IPS-18a (cell line): ENCODE data around the gene TMEM245.
"Not testable (repeated sequence)": the region's sequence is repeated elsewhere in the genome, so short reads cannot be mapped to it uniquely, and the experiment has no call there.

Experiments
- H3K27ac ChIP-seq: one replicate; pipeline ENCODE4 v1.5.1; 2013; ENCODE audit warnings: low read length
- H3K27me3 ChIP-seq: one replicate; pipeline ENCODE4 v1.6.1; 2013; ENCODE audit warnings: mild to moderate bottlenecking, low read length; ENCODE audit not compliant: control insufficient read depth, insufficient read depth
- H3K36me3 ChIP-seq: one replicate; pipeline ENCODE4 v1.6.1; 2013; ENCODE audit warnings: low read depth, low read length; ENCODE audit not compliant: control insufficient read depth
- H3K4me1 ChIP-seq: one replicate; pipeline ENCODE4 v1.6.1; 2013; ENCODE audit warnings: low read depth, low read length; ENCODE audit not compliant: control insufficient read depth
- H3K4me3 ChIP-seq: one replicate; pipeline ENCODE4 v1.5.1; 2013; ENCODE audit warnings: low read length
- H3K9ac ChIP-seq: one replicate; pipeline ENCODE4 v1.6.1; 2013; ENCODE audit warnings: mild to moderate bottlenecking, low read length, moderate library complexity
- H3K9me3 ChIP-seq: one replicate; pipeline ENCODE4 v1.6.1; 2013; ENCODE audit warnings: low read depth, low read length; ENCODE audit not compliant: control insufficient read depth

The TMEM245 gene

DNA sequence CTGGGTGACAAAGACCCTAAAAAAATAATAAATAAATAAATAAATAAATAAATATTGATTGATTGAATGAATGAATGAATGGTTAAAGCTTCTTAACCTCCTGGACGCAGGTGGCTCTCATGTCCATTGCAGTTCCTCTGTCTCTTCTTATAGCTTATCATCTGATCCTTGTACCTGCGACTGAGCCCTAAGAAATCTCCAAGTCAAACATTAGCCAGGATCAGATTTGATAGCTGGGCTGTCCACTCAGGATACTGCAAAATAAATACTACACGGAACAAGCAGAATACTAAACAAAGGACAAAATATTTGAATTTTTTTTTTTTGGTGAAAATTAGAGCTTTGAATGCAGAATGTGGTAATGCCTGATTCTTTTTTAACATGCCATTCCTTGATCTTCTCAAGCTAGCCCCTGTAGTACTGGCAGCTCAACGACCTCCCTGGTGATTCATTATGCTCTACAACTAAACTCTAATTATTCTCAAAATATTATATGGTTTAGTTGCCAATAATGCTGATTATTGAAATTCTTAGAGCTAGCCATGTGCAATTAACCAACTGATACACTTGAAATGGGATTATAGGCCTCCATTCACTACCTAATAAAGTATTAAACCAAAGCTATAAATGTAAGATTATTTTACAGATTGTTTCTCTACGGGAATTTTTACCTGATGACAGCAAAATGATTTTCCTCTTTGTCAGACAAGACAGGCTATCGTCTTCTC is 9.9 kb upstream of the TMEM245 start:
- Histone ChIP-seq H3K27ac (no peak overlapping the region), H3K9ac (no peak overlapping the region), H3K4me1 (no peaks in the 10 kb centered on the region), H3K9me3 (no peaks in the 10 kb centered on the region), H3K4me3 (no peak overlapping the region), H3K36me3 (no peaks in the 10 kb centered on the region), H3K27me3 (no peaks in the 10 kb centered on the region)

DNA sequence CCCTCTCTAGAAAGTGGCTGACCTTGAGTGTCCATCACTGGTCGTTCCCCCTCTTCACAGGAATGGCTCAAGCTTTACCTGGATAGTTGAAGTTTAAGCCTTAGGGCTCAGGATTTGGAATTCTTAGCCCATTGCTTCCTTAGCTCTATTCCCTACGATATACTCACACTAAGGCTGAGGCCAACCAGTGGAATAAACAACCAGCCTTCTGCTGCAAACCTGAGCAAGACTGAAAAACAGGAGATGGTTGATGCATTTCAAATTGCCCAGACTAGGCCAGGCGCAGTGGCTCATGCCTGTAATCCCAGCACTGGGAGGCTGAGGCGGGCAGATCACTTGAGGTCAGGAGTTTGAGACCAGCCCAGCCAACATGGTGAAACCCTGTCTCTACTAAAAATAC is 6.9 kb upstream of the TMEM245 start:
- H3K4me3 ChIP-seq, H3K27ac ChIP-seq, H3K27me3 ChIP-seq, H3K36me3 ChIP-seq, H3K9me3 ChIP-seq, H3K9ac ChIP-seq, H3K4me1 ChIP-seq: not testable (repeated sequence)

DNA sequence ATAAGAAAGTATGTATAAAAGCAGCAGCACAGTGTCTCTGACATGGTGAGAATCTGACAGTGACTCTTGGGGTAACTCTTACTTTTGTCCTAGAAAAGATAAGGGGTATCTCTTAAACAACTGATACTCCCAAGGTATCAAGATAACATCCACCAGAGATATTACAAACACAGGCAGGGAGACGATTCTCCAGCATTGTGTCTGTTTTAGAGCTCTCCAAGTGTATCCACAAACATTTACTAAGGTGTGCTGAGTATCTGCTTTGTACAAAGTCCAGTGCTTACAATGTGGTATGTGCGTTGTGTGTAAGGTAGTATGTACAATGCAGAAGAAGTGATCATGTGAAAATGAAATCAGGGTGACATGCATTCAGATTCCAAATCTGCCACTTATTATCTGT is 4.4 kb upstream of the TMEM245 start:
- H3K9ac ChIP-seq, result no peak overlapping the region
- H3K4me3 ChIP-seq, result no peak overlapping the region
- H3K27me3 ChIP-seq, result no peaks in the 10 kb centered on the region
- no peaks in the 10 kb centered on the region for H3K36me3 ChIP-seq
- no peak overlapping the region for H3K27ac ChIP-seq
- peaks cover 14% of the 10 kb centered on the region for H3K4me1 ChIP-seq
- H3K9me3 ChIP-seq, result no peaks in the 10 kb centered on the region

DNA sequence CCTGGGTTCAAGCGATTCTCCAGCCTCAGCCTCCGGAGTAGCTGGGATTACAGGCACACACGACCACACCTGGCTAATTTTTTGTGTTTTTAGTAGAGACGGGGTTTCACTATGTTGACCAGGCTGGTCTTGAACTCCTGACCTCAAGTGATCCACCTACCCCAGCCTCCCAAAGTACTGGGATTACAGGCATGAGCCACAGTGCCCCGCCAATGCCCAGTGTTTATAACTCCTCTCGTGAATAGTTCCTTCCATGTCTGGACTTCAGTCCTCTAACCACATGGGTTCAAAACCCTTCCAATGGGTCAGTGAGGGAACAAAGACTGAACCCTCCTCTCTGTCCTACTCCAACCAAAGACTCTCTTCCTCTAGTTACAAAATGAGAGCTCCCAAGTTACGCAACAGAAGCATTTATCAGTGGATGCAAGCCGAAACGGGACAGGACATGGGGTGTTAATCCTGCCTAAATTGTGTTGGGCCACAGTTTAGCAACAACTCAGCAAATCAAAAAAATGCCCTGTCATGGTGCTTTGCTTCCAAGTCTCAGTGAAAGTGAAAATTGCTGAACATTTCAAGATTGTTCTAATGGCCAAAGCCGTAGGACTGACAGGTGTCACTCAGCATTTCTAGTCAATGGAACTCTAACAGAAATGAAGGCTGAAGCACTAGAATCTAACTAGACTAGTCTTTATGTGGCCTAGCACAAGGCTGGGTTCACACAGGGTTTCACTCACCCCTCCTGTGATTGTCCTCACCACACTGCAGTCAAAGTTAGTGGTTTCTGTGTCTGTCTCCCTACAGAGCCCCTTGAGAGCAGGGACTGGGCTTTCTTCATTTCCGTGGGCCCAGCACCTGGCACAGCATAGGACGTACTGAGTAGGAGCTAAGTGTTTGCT is 3.2 kb upstream of the TMEM245 start:
- Histone ChIP-seq H3K9ac (no peak overlapping the region), H3K27me3 (no peaks in the 10 kb centered on the region), H3K9me3 (no peaks in the 10 kb centered on the region), H3K4me1 (peaks cover 21% of the 10 kb centered on the region), H3K27ac (no peak overlapping the region), H3K36me3 (no peaks in the 10 kb centered on the region), H3K4me3 (no peak overlapping the region)

DNA sequence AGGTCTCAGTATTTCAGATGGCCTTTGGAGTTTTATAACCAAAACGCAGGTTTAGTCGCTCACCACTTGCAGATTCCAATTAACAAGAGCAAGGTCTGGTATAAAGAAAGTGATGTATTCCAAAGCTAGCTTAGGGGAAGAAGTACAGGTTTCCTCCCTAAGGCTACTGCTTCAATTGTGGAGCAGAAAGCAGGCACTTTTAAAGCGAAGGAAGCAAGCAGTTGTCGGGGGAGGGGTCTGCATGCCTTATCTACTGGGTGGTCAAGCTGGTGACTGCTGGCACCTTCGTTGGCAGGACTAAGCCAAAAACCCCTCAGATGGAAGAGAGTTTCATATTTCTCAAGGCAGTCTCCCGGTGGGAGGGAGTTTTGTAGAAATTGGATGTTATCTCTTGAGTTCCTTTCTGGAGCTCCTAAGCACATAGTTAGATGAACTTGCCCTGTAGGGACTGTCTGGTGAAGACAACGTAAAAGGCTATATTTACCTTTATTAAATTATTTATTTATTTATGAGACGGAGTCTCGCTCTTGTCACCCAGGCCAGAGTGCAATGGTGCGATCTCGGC is 1.6 kb upstream of the TMEM245 start:
- H3K27ac ChIP-seq, result no peak overlapping the region
- peak overlapping the region; percentile 0 for H3K9ac ChIP-seq
- H3K9me3 ChIP-seq, result no peaks in the 10 kb centered on the region
- H3K36me3 ChIP-seq, result peaks cover 3% of the 10 kb centered on the region
- peaks cover 26% of the 10 kb centered on the region for H3K4me1 ChIP-seq
- no peaks in the 10 kb centered on the region for H3K27me3 ChIP-seq
- no peak overlapping the region for H3K4me3 ChIP-seq

DNA sequence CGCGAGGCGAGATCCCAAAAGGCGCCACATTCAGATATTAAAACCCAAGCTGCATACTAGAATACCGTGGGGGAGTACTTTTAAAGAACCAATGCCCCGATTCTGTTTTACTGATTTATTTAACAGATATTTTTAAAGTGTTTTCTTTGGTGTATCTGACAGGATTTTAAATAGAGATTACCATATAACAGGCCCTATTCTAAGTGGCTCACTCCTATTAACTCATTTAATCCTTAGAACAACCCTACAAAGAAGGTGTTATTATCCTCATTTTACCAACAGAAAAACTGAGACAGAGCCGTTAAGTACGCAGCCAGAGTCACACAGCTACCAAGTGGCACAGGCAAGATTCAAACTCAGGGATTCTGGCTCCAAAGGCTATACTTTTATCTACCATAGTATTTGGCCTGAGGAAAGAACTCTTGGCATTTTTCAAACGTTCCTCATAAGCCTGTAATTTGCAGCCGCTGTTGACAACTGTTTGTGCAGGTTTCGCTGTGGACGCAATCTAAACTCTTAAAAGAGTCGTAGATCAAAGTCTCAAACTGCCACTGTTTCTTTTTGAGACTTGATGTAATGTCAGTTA is 550 bp upstream of the TMEM245 start:
- Histone ChIP-seq H3K9me3 (no peaks in the 10 kb centered on the region), H3K36me3 (peaks cover 3% of the 10 kb centered on the region), H3K4me3 (peak overlapping the region; percentile 69), H3K27ac (peak overlapping the region; percentile 37), H3K9ac (peak overlapping the region; percentile 67), H3K4me1 (peaks cover 30% of the 10 kb centered on the region), H3K27me3 (no peaks in the 10 kb centered on the region)

DNA sequence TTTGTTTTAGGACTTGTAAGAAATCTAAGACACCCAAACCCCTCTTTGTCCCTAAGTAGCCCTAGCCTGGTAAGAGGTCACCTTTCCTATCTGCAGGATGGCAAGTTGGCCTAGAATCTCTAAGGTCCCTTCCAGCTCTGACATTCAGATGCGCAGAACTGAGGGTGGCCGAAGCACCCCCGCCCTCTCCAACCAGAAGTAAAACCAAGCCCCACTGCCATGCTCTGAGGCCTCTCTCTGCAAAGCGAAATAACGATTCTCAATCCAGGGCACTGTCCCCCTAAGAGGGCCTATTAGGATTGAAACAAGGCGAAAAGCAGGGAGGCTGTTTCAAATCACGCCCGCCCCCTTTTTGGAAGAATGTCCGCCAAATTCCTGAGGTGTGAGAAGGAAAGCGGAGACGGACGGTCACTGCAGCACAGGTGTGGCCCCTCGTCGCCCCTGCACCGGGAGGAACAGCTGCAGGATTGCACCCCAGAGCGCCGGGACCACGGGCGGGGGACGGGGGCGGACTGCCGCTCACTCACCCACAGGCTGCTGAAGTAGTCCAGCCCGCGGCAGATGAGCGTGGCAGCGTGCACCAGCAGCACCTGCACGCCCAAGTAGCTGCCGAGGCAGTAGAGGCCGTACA is 824 bp downstream of the TMEM245 start:
- Histone ChIP-seq H3K4me1 (peaks cover 30% of the 10 kb centered on the region), H3K27ac (no peak overlapping the region), H3K36me3 (peaks cover 3% of the 10 kb centered on the region), H3K9me3 (no peaks in the 10 kb centered on the region), H3K4me3 (peak overlapping the region; percentile 69), H3K9ac (peak overlapping the region; percentile 55), H3K27me3 (no peaks in the 10 kb centered on the region)

DNA sequence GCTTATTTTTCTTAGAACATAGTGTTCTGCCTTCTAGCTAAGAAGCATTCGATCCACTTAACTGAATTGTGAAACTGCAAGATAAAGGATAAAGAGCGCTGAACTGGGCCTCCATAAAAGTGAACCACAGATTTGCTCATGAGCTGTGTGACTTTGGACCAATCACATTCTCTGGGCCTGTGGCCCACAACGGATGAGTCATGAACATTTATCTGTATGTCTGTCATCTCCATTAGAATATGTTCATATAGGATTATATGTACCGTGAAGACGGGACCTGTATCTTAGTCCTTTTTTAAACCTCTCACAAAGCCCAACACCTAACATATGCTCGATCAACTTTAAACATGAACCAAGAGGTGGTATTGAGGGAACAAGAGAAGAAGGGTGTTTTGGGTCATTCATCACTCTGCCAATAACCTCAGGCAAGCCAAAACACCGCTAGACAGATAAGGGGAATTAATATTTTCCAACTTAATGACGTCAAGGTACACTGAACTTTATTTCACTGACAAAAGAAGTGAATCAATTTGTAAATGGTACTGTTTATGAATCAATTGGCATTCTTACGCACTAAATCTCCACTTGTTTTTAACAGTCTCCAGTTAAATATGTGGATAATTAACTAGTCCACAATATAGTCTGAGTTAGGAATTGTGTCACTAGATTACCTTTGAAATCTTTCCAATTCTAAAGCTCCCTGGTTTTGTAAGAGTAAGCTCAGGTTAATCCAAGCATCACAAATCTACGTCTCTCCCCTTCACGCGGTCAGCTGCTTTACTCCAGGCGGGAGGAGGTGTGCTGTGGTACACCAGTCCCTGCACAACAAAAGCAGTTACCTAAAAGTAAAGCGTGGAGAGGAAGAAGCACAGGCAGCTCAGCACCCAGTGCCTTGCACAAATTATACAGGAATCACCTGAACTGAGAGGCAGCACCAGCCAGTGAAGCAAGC is 1.6 kb downstream of the TMEM245 start:
- Histone ChIP-seq H3K36me3 (peaks cover 3% of the 10 kb centered on the region), H3K9me3 (no peaks in the 10 kb centered on the region), H3K4me1 (peaks cover 30% of the 10 kb centered on the region), H3K27me3 (no peaks in the 10 kb centered on the region), H3K27ac (no peak overlapping the region), H3K9ac (peak overlapping the region; percentile 55), H3K4me3 (peak overlapping the region; percentile 69)

DNA sequence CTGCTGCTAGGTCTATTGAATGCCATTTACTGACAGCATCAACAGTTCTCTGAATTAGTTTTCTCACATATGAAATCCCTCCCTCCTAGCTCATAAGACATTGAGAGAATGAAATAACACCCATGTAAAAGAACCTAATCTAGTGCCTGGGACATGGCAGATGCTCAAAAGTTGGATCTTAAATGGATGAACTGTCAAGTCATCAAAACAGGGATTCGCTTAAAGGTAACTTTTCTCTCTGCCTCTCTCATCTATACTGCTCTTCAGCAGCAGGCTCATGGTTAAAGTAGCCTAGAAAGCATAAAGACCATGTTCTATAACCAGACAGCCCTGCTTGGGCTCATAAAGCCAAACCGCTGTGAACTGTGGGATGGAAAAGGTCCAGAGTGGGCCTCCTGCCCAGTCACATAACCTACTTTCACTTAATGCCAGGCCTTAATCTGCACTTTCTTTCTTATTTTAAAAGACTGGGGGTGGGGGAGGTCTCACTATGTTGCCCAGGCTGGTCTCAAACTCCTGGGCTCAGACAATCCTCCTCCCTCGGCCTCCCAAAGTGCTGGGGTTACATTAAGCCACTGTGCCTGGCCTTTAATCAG is 3.7 kb downstream of the TMEM245 start:
- no peaks in the 10 kb centered on the region for H3K27me3 ChIP-seq
- H3K27ac ChIP-seq, result no peak overlapping the region
- H3K4me1 ChIP-seq, result peaks cover 25% of the 10 kb centered on the region
- no peak overlapping the region for H3K4me3 ChIP-seq
- H3K9ac ChIP-seq, result no peak overlapping the region
- H3K9me3 ChIP-seq, result no peaks in the 10 kb centered on the region
- H3K36me3 ChIP-seq, result peaks cover 3% of the 10 kb centered on the region

DNA sequence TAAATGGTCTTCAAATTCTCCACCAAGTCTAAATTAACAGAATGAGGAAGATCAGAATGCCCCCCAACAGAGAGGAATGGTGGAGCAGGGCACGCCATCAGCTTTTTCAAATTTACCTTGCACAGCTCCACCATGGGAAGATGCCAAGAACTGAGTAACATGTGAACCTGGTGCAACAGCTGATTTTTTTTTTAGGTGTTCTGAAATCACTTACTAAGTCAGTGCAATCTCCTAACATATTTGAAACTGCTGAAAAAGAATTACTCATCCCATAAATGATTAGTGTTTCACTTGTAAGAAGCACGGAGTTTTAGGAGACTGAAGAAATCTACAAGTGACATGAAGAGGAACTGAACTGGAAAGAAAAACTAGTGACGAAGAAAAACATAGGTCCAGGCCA is 5.1 kb downstream of the TMEM245 start:
- peaks cover 3% of the 10 kb centered on the region for H3K36me3 ChIP-seq
- no peaks in the 10 kb centered on the region for H3K27me3 ChIP-seq
- no peak overlapping the region for H3K27ac ChIP-seq
- no peaks in the 10 kb centered on the region for H3K9me3 ChIP-seq
- H3K9ac ChIP-seq, result no peak overlapping the region
- H3K4me3 ChIP-seq, result no peak overlapping the region
- H3K4me1 ChIP-seq, result peaks cover 16% of the 10 kb centered on the region
